Measurements from ENCODE around the gene CHEK1.
A peak's percentile ranks its signal among the peaks of the same experiment; 100 is the strongest.
"Not testable (repeated sequence)": the region's sequence is repeated elsewhere in the genome, so short reads cannot be mapped to it uniquely, and the experiment has no call there.

CHEK1 gene

DNA sequence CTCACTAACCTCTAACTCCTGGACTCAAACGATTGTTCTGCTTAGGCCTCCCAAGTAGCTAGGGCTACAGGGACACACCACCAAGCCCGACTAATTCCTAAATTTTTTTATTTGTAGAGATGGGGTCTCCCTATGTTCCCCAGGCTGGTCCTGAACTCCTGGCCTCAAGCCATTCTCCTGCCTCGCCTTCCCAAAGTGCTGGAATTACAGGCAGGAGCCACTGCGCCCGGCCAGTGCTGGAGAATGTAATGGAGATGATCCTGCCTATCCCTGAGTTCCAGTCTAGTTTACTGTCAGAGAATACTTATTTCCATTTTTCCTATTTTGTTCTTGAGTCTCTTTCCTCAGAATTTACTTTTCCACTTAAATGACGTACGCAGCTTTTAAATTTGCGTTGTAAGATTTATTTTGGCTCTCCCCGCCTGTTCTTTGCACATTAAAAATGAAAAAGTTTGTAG is at the start of gene CHEK1:
CHEK1 (plus strand) TSS at position 408 of the 458 bp plus-strand sequence. CDS start 1,606 bp downstream, outside the sequence.
- DNase-seq: no peak

DNA sequence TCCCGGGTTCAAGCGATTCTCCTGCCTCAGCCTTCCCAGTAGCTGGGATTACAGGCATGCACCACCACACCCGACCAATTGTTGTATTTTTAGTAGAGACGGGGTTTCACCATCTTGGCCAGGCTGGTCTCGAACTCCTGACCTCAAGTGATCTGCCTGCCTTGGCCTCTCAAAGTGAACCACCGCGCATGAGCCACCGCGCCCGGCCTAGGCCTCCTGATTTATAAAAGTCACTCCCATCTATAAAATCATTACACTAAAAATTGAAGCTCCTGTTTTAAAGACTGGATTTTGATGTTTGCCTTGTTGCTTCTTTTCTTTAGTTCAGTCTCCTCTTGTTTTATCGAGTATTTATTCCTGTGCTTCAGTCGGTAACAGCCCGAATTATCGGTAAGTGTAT is 47.8 kb upstream of the CHEK1 start:
- DNase-seq: not testable (repeated sequence)

DNA sequence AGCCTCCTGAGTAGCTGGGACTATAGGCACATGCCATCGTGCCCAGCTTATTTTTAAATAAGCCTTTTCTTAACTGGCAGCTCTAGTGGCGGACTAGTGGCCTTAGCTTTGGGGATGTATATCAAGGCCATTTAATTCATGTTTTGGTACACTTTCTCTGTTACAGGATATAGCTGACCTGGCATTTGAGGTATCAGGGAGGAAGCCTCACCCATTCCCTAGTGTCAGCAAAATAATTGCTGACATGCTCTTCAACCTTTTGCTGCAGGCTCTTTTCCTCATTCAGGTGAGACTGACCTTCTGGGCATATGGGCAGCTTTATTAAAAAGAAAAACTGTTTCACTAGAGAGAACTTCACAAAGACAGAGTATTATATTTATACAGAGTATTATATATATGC is 46.2 kb upstream of the CHEK1 start:
- no peak for DNase-seq

DNA sequence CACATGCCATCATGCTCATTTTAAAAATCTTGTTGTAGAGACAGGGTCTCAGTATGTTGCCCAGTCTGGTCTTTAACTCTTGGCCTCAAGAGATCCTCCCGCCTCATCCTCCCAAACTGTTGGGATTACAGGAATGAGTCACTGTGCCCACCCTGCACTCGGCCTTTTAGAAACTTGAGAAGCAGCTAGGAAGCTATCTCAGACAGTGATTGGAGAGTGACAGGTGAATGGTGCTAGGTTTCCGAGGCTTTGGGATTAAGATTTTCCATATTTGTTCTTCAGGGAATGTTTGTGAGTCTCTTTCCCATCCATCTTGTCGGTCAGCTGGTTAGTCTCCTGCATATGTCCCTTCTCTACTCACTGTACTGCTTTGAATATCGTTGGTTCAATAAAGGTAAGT is 45.2 kb upstream of the CHEK1 start:
- no peak for DNase-seq

DNA sequence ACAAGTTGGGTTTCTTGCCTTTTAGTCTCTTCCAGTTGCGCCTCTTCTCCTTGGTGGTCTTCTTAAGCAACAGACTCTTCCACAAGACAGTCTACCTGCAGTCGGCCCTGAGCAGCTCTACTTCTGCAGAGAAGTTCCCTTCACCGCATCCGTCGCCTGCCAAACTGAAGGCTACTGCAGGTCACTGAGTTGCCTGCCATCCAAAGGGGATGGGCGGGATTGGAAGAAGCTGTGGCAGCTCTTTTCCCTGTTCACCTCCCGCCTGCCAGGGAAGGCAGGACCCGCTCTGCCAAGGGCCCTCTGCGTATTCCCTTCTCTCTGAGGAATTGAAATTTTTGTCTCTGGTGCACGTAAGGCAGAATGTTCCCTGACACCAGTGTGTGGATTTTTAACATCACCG is 41.5 kb upstream of the CHEK1 start:
- DNase-seq: no peak

DNA sequence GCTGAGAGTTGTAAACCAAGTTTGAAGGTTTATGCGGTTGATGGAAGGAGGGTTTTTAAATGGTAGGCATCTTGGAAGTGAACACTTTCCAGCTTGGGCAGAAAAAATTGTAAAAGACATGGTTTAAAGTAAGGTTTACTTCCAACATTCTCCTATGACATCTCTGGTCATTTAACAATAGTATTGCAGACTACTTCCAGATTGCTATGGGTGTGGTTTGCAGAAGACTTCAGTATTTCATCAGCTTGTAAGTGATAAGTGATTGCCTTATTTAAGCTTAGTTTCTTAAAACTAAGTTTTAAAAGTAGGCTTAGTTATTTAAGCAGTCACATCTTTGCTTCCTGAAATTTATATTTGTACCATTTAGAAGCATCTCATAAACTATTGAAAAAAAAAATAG is 39.5 kb upstream of the CHEK1 start:
- no peak for DNase-seq

DNA sequence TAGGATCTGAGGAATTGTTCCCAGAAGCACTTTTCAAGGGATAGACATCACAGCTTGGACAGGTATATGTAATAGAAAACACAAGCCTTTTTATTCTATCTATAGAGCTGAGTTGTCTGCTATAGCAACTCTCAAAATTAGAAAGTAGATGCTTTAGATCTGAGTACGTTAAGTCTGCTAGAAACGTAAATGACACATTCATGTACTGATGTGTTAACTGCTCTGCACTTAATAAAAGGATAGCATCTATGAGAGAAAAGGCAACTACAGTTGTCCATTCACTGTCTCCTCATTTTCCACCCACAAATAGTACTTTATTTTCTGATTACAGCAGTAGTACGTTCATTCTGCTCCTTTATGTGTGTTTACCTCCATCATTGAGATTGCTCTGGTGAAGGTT is 38.3 kb upstream of the CHEK1 start:
- no peak for DNase-seq

DNA sequence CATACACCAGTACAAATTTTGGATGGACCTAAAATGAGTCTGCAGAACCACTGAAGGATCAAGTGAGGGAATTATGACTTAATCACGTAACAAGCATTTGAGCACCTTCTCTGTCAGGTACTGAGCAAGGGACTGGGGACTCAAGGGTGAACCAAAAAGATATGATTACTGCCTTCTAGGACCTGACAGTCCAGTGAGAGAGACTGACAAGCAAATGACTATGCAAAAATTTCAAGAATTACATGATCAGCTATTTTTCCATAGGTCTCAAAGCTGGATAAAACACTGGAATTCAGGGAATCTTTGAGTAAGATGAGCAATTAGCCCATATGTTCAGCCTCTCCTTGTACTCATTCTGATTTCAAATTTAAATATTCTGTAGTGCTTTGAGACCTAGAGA is 37.5 kb upstream of the CHEK1 start:
- DNase-seq: no peak

DNA sequence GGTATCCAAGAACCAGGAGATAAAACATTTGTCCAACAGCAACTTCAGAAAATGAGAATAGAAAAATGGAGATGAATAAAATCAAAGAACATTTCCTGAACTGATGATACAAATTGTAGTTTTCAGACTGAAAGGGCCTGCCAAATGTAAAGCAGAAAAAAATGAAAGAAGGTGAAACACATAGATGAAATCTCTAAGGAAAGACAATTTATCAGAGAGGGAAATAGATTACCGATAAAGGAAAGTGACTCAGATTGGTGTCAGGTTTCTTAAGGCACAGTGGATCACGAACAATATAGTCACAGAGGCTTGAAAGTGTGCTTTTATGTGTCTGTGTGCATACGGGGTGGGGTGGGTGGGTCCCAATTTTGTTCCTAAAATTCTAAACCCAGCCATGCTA is 36.5 kb upstream of the CHEK1 start:
- DNase-seq: no peak

DNA sequence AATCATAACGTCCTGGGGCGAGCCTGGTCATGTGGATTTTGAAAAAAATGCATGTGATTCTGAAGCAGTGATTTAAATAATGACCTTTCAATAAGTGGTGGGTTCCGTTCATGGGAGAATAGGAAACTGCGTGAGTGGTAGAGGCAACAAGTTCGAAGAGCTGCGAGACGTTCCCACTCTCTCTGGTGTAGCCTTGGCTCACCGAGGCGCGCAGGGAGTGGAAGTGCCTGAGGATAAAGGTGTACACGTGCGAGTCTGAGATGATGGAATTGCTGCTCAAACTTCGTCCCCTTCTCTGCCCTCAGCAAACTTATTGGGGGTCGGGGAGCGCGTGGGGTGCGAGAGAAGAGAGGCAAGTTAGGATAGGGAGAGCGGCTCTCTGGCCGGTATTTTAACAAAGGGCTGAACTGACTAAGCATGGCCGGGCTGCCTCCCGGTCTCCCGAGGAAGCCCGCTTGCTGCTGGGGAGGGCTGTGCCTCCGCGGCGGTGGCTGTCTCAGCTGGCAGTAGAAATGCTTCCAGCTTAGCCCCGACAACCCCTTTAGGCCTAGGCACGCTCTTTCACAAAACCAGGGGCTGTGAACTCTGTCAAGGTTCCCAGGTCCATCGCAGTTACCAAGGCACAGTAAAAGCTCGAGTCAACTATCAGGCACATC is 33.2 kb upstream of the CHEK1 start:
- no peak for DNase-seq

DNA sequence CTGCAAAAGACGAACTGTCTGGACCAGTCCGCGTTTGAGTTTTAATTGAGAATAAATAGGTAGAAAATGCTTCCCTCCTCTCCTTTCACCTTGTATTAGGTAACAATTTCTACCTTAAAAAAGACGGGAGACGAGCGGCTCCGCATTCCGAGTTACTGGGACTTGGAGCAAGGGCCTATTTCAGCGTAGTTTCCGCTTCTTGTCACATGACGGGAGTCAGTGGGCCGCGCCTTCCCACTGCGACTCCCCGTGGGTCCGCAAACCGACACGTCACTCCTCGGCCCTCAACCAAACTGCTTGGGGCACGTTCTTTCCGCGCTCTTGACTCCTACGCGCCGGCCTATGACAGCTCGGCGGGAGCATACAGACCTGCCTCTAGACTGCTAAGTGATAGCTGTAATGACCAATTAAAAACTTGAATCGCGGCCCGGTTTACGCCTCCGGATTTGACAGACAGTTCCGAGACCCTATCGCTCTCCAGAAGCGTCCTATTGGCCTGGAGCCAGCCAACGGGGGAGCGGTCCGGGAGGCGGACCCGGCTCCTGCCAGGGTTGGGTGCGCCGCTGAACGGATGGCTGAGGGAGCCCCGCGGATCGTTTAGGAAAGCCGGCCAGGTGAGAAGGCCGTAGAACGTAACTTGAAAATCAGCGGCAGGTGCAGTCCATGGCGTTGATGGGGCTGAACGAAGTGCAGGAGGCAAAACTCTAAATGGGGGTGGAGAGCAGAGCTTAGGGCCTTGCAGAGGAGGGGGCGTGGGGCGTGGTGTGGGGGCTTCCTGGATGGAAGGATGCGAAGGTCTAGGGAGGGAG is 32.5 kb upstream of the CHEK1 start, which contains the start of gene STT3A:
STT3A (plus strand) TSS at position 548 of the 809 bp plus-strand sequence. CDS start 3,064 bp downstream, outside the sequence.
- peak; percentile 98 for DNase-seq

DNA sequence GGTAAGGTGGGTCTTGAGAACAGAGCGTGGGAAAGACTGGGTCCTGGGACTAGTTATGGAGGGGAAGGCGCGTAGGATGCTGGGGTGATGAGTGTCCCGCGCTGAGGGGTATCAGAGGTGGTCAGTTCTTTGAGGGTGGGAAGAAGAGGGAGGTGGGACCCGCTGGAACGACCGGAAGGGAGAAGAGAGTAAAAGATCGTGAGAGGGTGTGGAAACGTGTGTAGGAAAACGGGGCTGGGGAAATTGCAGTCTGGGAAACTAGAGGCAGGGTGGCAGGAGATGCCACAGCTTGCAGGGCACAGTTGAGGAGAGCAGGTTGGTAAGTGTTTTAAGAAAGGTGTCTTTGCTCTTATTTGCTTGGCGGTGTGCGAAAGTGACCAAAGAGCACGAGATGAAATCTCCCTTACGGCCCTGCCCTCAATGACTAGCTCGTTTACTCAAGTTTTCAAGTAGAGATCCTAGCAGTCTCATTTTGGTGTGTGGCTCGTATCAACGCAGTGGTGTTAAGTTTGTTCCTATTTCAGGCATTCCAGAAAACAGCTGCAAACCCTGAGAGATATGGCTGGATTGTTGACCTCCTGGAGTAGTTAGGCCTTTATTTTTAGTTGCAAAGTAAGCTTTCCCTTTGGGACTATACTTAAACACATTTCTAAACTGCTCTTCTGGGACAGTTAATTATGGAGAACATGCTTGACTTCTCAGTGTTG is 31.7 kb upstream of the CHEK1 start:
- no peak for DNase-seq

DNA sequence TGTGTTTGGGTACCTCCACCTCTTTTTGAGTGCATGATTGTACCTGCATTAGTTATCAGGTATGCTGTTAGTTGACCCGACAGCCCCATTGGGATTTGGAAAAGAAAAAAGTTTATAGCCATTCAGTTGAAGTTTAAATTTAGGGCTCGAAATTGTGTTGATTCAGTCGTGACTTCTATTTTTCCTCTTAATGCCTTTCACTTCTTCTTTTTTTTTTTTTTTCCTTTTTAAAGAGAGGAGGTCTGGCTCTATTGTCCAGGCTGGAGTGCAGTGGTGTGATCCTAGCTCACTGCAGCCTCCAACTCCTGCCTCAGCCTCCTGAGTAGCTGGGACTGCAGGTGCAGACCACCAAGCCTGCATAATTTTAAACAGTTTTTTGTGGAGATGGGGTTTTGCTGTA is 30.0 kb upstream of the CHEK1 start:
- no peak for DNase-seq

DNA sequence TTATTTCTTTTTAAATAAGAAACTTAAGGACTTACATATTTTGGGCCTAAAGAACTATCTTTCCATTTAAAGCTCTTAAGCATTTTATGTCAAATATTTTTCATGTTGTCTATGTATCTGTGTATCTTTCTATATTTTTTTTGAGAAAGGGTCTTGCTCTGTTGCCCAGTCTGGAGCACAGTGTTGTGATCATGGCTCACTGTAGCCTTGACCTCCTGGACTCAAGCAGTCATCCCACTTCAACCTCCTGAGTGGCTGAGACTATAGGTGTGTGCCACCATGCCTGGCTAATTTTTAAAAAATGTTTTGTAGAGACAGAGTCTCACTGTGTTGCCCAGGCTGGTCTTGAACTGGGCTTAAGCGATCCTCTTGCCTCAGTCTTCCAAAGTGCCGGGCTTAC is 24.3 kb upstream of the CHEK1 start:
- DNase-seq: no peak

DNA sequence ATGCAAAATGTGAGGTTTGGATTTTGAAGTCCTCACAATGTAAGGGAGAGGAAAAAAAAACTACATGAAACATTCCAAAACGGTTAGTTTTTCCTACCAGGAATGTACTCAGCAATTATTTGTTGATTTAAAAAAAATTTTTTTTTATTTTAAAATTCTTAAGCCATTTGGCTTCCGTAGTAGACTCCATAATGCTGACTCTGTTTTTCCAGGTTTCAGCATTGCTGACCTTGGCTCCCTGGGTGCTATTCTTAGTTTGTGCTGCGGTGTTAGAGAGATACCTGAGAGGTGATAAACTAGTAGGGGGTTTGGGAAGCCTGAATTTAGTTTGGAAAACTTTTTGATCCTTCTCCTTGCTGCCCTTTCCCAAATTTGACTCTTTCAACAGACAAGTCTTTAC is 21.8 kb upstream of the CHEK1 start:
- no peak for DNase-seq

DNA sequence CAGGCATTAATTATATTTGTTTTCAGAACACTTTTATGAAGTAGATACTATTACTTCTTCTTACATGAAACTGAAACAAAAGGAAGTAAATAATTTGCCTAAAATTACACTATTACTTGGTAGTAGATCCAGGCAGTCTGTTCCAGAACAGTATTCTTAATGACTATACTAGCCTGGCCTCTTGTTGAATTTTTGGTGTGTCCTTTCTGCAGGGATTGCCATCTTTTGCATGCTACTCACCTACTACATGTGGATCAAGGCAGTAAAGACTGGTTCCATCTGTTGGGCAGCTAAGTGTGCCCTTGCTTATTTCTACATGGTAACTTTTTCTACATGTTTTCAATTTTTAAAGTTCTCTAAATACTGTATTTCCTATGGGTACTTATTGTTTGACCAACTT is 19.5 kb upstream of the CHEK1 start:
- DNase-seq: no peak

DNA sequence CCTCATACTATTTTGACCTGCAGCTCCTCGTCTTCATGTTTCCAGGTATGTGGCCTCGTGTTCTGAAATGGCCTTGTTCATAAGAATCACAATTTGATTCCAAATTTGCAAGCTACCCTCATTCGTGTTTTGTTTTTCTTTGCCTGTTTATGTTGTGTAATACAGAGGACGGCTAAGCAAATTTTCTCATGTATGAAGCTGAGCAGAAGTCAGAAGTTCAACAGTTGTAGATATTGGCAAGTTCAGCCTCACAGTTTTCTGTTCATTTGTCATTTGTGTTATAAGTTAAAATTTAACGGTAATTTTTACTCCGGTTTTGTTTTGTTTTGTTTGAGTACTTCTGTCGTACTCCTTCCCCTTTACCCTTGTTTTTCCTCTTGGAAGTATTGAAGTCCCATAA is 15.4 kb upstream of the CHEK1 start:
- no peak for DNase-seq

DNA sequence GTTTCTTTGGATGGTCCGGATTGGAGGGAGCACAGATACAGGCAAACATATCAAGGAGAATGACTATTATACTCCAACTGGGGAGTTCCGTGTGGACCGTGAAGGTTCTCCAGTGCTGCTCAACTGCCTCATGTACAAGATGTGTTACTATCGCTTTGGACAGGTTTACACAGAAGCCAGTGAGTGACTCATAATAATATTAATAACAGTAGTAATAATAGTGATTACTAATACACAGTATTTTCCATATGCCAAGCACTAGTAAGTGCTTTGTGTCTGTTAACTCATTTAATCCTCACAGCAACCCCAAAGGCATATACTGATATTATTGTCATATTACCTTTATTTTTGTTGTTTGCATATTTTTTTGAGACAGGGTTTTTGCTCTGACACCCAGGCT is 6.6 kb upstream of the CHEK1 start:
- no peak for DNase-seq

DNA sequence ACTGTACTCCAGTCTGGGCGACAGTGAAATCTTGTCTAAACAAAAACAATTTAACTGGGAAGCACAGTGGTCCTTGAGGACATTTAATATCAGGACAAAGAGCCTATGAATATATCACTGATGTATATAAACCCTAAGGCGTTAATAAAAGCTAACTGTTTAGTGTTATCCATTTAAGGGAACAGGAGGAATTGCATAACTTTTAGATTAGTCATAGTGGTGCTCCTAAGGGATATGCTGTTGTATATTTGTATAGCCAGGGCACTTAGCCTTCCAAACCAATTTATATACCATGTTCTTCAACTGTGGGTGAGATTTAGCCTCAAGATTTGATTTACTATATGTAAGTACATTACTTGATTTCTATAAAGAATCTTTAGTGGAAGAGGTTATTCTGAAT is 3.0 kb upstream of the CHEK1 start:
- DNase-seq: no peak

DNA sequence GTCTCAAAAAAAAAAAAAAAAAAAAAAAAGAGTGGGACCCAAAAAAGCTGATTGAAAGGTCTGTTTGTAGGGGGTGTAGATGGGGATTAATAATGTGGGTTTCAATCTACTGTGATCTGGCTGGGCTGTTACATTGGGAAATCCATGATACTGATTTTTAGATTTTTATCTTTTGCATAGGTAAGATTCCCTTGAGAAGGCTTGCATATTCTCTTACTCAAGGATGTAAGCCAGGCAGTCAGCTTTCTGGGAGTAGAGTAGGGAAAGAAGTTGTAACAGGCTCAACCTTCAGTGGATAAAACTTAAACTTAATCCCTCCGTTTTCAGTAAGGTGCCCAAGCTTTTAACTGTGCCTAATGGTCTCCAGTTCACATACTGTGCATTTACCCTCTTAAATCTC is 1.9 kb upstream of the CHEK1 start:
- DNase-seq: no peak

DNA sequence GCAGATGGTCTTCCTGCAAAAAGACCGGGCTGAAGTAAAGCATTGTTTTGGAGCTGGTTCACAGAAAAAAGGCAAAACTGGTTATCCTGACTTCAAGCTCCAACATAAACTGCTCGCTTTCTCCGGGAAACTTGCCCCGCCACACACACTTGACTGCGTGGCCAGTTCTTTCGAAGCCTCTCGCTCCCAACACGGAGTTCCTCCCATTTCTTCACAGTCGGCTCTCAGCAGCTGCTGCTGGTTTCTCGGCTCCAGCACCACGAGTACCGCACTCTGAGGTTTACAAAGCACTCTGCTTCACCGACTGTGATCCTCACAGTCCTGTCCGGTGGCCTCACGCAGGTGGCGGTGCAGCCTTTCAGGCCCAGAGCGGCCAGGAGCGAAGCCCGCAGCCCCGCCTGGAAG is 264 bp downstream of the CHEK1 start:
- no peak for DNase-seq

DNA sequence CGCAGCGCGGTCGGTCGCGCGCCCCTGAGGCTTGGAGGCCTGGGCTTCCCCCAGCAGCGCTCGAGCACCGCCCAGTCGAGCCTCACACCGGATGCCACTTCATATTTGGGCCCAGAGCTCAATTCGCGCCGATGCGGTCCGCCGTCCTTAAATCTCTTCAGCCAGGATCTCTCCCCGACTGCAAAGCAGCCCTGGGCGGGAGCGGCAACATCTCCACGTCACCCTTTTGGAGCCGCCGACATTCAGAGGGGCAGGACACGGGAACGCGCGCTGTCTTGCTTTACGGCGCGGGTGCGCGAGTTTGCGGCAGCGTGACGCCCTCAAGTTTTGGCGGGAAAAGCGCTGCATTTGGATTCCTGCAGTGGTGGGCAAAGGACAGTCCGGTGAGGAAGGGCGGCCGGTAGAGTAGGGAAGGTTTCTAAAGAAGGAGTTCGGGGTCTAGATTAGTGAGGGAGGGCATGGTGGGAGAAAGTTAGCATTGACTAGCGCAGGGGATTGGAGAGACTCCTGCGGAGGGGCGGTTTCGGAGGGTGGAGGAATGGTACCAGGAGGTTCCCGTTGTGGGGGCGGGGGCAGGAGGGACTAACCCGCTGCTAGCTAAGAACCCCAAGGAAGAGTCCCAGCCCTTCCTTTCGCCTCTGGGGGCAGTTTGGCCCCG is 796 bp downstream of the CHEK1 start:
- DNase-seq: no peak

DNA sequence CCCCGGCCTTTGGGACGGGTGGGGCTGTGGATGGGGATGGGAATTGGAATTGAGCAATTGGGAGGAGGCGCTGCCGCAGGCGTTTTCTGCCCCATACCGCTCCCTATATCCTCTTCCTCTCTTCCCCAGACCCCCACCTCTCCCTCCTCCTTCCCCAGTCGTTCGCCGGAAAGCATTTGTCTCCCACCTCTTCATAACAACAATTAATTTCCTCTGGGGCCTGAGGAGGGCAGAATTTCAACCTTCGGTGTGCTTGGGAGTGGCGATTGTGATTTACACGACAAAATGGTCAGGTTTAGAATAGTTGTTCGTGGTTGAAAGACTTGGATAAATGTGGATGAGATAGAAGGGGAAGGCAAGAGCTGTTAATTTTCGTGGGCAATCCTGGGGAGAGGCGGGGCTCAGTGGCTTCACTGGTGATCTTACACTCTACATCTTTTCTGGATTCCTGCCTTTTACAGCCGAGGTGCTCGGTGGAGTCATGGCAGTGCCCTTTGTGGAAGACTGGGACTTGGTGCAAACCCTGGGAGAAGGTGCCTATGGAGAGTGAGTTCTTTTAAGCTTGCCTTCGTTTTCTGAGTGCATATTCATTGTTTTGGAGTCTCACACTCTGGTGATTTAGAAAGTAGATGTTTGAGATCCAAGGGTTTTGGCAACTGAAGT is 1.5 kb downstream of the CHEK1 start:
- DNase-seq: no peak
